Fibroblast of skin of left quadriceps (primary cell): ENCODE data around the gene PDGFC.

Experiments
- DNase-seq, 2 experiments: peaks; one replicate each; pipeline ENCODE4 v3.0.0-alpha.2; 2013; ENCODE audit warnings: low read depth in 2 of 2

PDGFC gene

DNA sequence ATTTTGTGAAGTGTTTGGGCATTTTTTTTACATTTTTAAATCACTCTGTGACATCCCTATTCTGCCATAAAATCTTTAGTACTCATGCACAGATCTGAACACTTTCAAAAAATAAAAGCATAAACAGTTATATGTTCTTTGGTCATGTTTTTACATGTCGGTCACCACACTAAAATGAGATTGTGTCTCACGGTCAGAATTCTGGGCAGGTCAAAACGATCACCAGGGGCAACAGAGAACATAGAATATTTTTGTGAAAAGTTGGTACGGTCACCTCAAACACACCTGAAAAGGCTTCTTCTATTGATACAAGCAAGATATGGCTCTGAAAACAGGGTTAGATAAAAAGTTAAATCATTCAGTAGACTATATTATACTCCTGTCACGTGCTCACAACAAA is 189.1 kb downstream of the PDGFC start:
- no peak for DNase-seq

DNA sequence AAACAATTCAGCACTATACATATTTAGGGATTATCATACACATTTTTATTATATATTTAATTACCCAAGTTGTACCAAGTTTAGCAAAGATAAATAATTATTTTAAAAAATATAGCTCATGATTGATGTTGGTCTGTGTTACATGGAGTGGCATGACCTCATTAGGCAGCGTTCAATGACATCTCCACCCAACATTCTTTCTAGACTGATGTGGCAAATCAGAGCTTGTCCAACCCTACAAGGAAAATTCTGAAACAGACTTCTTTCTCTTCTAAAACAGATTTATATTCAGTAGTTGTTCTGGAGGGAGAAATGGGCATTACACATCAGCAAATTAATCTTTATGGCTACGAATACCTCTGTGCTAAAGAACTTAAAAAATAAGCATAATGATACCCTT is 189.7 kb downstream of the PDGFC start:
- no peak for DNase-seq

DNA sequence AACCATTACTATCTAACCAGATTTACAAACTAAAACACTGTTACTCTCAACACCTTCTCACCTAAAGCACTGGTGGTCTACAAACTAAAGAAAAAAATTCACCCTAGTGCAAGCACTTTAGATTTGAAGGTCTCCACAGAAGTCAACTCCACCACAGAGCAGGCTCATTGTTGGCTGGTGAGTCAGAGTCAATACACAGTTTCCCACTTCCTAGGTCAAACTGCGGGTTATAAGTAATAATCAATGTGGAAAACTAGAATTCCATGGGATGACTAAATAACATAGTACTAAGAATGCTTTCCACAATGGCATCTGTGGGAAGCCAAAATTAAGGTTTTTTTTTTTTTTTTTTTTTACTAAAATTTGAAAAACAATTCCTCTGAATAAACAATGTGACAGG is 191.8 kb downstream of the PDGFC start:
- peak; percentile 89 for DNase-seq

DNA sequence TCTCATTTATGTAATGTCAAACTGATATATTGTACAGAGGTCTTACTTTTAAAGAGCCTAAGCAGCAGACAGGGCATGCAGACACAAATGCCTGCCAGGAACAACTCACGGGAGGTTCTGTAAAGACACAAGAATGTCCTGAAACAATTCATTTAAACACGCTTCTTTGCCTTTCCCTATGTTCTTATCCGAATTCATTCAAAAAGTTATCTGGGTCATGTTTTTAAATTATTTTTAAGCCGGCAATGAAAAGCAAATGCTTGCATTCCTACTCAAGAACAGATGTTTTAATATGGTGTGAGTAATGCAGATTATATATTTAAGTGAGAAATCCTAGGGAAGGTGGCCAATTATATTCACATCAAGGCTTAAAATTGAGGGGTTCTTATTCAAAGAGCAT is 192.6 kb downstream of the PDGFC start:
- peak in 1 of 2 experiments; percentile 47 for DNase-seq

DNA sequence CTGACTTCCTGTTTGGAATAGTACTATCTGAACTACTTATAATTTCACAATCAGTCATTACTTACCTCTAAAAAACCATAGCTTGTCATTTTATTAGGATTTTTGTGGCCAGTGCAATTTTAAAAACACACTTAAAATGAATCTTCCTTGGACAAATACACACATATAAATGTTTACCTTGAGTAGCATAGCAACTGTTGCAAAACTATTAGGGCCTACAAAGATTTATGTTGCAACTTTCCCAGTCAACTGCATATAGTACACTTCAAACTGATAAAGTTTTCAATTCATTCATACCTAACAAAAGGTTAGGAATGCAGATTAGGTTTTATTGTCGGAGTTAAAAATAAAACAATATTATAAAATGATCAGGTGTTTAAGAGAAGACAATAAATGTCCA is 193.0 kb downstream of the PDGFC start:
- peak in 1 of 2 experiments; percentile 67 for DNase-seq

DNA sequence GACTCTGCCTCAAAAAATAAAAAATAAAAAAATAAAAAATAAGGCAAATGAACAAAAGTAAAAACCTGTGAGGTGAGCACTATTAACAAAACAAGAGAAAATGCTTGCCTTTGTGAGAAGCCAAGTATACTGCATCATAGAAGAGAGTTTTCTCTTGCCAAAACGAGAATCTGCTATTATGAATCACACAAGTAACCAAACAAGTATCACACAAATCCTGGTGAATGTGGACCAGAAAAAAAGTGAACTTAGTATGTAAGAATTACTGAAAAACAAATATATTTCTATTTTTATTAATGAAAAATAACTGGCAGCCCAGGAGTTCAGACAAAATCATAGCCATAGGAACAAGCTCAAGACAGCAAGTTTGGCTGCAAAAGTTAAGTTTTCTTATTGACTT is 193.5 kb downstream of the PDGFC start:
- no peak for DNase-seq

DNA sequence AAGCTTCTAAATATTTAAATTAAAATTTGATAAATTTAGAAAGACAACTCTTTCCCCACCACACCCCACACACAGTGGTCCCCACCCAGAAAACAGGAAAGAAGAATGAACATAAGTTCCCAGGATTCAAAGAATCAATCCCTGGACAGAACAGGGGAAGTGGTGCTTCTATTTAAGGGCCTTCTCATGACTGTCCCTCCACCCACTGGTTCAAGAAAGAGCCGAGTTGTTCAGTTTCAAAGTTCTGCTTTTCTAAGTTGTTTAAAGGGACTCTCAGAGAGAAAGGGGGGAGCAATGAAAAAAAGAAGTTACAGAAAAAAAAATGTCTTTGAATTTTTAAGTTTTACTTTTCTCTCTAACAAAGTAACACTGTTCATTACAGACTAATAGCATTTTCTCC is 195.8 kb downstream of the PDGFC start:
- DNase-seq: no peak

DNA sequence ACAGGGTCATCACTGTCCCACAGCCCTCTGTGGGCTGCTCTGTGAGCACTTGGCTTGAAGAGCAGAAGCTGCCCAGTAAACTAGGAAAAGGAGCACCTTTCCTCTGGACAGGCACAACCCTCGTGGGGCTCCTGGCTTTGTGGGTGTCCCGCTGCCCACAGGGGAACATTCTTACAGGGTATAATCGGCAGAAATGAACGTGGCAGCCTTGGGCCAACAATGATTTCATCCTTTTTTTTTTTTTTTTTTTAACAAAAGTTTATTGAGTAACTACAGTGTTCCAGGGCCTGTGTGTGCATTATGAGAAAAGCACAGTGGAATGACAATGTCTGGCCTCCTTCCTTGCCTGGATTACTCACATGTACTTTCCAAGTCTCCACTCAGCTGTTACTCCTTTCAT is 197.2 kb downstream of the PDGFC start:
- peak in 1 of 2 experiments; percentile 59 for DNase-seq

DNA sequence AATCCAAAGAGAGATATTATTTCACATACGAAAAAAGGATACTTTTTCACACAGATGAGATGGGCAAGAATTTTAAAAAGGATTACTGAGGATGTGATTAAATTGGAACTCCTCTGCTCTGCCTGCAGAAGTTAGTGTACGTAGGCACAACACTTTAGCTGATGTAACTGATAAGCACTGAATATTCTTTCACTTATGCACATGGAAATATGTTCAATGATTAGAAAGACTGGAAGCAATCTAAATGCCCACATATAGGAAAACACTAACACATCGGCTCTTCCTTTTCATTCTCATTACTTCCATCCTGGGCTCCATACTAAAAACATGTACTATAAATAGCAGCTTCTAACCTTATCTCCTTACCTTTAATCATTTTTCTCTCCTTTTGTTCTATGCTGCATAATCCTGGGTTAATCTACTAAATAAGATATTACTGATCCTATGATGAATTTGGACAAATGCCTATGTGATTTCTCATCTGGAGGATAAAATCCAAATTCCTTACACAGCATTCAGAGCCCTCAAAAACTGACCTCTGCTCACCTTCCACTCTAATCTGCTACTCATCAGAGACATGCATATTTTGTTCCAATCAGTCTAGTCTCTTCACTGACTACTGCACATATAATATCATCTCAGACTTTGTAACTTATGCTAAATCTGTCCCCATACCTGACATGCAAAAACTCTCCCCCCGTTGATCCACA is 197.8 kb downstream of the PDGFC start:
- no peak for DNase-seq

DNA sequence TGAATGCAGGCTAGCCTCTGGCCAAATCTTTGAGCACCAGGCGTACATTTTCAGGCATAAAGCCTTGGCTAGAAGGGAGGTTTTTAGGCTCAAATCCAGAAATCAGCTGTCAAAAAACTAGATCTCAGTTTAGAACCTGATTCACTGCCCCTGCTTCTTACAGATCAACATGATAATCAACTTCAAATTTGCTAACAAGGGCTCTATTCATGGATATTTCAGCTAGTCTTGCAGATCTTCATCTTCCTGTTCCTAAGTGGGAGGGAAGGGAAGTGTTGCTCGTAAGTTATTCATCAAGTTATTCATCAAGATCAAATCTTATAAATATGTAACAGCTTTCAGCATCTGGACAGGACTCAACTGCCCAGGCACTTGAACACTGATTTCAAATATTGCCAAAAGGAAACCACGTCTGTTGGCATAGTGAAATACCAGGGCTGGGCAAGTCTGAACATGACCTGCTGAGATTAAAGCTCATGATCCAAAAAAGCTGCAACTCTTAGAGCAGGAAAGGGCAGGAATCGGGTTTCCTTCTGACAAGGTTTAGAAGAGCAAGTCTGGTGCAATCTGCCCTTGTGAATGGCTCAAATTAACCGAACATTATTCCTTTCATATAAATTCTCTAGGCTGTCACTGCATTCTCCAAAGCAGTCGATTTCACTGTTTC is 200.3 kb downstream of the PDGFC start:
- DNase-seq: peak in 1 of 2 experiments; percentile 47

DNA sequence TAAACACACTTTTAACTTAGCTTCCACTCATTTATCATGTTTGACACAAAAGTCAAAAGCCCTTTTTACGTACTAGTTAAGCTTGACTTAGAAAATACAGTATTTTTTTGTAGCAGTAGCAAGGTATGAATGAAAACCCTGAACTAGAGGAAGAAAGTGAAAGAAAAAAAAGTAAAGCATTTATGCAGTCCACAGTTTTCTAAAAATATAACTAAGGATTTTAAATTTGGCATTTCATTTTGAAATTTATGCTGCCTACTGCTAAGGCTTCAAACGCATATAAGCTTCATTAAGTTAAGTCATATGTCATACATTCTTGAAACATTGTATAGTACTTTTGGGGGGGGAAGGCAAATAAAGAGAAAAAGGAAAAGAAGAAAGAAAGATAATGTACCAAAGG is 201.5 kb downstream of the PDGFC start:
- DNase-seq: no peak

DNA sequence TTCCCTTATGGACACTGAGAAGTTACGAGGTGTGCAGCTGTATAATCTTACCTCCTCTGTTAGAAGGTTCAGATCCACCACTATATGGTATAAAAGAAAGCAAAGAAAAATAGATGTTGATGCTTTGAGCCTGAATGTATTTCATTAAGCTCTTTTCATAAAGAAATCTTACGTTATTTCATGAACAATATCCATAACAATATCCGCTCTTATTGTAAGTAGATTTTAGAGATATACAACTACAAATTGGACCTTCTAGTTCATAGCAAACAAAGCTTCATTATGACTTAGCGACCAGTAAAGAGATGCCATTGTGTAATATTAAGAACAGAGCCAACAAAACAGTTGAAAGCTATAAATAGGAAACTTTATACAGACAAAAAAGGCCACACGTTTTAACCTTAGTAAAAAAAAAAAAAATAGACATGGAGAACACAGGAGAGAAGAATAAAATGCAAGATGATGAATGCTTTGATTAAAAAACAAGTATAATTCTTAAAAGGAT is 203.6 kb downstream of the PDGFC start:
- no peak for DNase-seq

DNA sequence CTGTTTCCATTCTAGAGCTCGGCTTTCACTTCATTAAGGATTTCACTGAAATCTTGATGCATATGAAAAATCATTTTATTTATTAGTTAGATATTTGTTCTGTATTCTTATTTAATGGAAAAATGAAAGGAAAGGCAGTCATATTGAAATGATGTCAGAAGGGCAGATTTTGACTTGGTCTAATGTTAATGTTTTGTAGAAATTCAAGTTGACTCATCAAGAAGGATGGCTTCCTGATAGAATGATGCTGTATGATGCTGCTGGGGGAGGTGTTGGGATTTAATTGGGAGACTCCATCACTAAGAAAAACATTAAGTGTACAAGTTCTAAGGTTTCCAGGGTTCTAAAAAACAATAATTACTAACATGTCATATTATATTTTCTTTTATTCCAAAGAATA is 204.8 kb downstream of the PDGFC start:
- DNase-seq: no peak

DNA sequence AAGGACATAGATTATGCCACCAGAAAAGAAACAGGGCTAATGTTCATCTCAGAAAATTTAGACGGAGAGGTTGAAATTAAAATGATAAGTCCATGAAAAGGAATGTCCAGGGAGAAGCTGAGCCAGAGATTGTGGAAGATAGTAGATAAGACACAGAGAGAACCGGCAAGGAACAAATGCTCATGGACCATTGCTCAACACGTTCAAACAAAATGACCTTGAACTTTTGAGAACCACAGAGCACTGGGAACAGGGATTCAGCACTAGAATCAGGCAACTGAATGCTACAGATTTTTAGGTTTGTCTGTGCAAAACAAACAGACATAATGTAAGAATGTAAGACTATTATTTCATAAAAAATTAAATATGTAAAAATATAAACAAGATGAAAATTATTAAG is 206.3 kb downstream of the PDGFC start:
- no peak for DNase-seq

DNA sequence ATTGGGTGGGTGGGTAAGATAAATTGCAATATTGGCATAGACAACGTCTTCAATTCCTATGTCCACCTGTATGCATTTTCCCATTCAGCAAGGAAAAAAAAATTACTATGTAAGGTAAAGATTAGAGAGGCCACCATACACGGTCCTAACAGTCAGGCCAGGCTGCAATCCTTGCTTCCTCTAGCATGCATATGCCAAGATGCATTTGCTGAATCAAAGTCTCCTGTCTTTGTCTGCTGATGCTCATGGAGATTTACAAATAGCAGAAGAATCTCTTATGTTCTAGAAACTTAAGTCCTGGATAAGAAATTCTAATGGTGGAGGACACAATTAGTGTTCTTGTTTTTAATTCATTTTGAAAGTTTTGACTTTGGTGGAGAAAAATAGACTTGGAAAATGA is 206.8 kb downstream of the PDGFC start:
- no peak for DNase-seq

DNA sequence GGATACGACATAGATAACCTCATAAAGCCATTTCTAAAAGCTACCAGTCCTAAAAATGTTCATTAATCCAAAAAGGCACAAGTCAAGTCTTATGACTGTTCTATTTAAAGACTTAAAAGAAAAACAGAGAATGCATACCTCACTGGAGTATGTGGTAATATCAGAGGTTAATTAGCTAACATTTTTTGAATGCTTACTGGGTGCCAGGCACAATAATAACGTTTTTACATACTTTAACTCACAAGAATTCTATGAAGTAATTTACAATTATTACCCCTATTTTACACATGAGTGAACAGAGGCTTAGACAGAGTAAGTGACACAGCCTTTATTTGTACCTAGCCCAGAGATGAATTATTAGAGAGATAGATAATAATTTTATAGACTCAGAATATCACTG is 207.5 kb downstream of the PDGFC start:
- no peak for DNase-seq

DNA sequence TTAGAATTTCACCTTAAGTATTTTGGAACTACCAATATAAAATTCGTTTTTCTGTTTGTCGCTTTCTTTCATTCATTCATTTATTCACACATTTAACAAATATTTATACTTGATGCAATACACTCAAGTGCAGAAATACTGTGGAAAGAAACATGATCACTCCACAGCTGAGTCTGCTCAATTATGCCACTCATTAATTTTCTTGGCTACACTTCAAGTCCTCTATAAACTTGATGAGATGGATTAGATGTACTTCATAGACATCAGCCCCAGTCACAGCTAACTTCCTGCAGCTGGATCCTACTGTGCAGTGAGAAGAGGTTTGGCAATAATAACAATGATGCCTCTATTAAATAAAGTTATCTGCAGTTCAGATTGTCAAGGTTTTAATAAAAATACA is 208.1 kb downstream of the PDGFC start:
- DNase-seq: no peak

DNA sequence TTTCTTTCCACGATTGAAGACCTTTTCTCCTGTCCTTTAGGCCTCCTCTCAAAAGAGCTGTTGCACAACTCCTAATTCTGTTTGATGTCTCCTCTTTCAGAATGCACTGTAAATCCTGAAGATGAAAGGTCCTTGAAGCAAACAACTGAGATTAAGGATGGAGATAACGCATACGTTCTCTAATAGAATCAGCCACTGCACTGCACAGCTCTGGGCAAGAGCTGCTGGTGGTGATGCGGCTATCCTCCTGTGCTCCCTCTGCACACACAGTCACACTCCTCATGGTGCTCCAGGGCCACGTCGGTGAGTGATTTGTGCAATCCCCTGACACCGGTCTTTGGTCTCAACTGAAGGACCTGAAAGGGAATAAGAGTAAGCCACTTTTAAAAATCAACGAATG is 208.7 kb downstream of the PDGFC start:
- DNase-seq: no peak

DNA sequence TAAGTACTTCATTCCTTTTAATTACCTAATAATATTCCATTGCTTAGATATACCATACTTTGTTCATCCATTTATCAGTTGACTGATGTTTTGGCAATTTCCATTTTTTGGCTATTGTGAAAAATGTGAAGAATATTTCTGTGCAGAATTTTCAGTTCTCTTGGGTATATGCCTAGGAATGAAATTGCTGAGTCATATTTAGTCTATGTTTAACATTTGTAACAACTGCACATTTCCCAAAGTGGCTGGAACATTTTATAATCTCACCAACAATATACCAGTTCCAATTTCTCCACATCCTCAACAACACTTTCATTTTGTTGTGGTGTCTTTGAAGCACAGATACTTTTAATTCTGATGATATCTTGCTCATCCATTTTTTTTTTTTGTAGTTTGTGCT is 215.5 kb downstream of the PDGFC start:
- no peak for DNase-seq

DNA sequence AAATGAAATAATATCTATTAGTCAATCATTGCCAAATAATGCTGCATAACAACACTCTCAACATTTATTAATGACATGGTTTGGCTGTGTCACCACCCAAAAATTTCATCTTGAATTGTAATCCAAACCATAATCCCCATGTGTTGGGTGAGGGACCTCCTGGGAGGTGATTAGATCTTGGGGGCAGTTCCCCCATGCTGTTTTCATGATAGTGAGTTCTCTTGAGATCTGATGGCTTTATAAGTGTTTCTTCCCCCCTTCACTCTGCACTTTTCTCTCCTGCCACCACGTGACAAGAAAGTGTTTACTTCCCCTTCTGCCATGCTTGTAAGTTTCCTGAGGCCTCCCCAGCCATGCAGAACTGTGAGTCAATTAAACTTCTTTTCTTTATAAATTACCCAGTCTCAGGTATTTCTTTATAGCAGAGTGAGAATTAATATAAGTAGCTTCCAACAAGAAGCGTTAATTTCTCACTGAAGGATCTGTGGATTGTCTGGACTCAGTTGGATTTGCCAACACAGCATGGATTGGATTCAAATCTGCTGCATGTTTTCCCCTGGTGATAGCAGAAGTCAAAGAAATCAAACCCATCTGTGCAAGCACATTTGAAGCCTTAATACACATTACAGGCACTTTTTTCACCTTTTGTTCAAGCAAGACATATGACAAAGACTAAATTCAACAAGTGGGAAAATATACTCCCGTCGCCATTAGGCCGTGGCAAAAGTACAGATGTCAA is 216.6 kb downstream of the PDGFC start:
- DNase-seq: no peak

DNA sequence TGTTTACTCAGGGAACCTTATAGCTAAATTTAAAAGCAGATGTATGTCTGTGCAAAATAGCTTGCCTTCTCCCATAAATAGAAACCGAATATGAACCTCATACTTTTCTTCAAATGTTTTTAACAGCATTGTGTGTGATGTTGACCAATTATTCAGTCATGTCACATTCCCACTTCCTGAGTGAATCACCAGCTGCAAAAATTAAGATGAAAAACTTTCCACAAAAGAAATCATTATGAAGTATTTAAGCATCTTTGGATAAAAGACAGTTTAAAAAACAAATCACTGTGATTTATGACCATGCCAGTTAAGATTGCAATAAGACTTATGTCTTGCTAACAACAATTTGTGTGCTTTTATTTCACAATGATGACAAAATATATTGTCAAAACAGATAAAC is 220.1 kb downstream of the PDGFC start:
- DNase-seq: peak; percentile 60 to 65

DNA sequence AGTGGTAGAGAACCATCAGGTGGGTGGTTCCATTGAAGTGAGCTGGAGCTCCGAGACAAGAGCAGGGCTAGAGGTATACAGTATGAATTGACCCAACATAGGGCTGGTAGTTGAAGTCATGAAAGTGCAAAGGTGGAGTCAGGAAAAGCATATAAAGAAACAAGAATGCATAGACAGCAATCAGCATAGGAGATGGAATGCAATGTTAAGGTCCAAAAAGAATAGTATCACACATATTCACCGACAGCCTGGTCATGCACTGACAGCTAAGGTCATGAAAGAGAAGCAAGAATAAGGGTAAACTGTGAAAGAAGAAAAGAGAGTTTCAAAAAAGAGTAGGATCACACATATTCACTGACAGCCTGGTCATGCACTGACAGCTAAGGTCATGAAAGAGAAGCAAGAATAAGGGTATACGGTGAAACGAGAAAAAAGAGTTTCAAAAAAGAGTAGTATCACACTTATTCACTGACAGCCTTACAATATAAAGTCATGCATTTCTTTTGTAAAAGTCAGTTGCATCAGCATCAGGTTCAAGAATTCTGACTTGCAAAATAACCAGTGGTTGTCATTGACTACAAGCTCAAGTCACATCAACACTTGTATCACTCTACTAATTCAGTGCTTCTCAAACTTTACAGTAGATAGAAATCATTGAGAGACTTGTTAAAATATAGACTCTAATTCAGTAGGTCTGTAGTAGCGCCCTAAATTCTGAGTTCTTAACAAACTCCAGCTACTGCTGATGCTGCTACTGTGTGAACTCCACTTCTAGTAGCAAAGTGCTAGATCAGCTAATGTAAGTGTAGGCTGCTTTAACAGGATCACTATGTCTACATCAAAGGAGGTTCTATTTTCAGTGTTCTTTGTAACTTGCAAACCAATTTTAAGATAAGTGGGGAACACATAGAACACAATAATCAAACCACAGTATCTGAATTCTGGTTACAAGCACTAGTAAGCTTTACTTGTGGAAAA is 221.9 kb downstream of the PDGFC start:
- no peak for DNase-seq
